GM19324 (cell line): ENCODE data around the gene CWC15.
"Not testable (repeated sequence)": the region's sequence is repeated elsewhere in the genome, so short reads cannot be mapped to it uniquely, and the experiment has no call there.

Experiments used
- ATAC-seq: cut with Tn5 transposase; IDR thresholded peaks from one replicate; pipeline ENCODE4 v1.9.1; 2021; ENCODE audit warnings: mild to moderate bottlenecking, moderate library complexity; ENCODE audit not compliant: unreplicated experiment, low FRiP score

Gene CWC15

DNA sequence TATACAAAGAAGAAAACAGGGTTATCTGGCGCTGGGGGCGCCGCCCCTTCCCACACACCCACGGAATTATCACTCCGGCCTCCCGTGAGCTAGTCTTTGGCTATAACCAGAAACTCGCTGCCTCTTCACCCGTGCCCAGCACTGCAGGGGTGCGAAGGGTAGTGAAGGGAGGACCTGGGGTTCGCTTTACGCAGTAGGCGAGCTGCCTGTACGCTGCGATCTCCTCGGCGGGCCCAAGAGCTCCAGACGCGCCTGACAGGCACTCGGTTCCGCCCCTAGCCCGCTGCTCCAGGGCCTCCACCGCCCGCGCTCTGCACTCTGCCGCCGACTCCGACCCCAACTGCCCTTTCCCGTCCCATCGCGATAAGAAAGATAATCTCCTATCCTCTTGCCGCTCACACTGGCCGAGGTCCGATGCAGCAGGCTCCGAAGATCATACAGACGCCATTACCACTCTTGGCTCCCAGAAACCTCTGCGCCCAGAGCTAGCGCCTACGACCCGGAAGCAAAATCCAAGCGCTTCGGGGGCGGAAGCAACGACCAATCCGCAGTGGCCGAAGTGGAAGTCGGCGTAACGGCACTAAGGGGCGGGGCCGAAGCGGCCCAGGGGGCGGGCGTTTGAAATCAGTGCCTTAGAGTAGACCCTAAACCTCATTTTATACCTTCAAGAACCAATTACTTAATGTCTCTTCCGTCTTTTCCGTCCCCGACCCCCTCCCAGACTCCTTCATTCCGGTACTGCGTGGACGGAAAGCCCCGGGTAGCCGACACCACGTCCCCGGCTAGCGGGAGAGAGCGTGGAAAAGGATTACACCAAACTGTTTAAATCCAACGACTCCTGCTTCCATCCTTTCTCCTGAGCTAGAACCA, at the start of gene CWC15, which contains the start of gene KDM4D:
Gene CWC15, minus strand, starts transcription at position 458 of the 870 bp plus-strand sequence. CDS start 1,371 bp downstream, outside the sequence.
Gene KDM4D, plus strand, starts transcription at position 611 of the 870 bp plus-strand sequence. CDS start 23,664 bp downstream, outside the sequence.
- peak; percentile 100 for ATAC-seq

DNA sequence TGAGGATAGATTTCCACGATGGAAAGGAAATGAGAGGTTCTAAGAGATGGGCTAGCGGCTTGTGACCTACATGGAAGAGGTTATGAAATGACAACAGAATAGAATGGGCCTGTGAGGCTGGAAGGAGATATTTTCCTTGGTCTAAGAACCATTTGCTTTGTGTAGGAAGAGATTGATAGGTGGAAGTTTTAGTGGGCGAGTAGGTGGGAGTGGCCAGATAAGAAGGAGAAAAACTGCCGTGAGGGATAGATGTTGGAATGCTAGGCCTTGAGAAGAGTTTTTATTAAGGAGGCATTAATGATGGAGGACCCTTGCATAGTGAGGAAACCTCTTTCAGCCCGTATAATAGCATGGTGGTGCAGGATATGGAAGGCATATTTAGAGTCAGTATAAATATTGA, 48.1 kb upstream of the CWC15 start:
- not testable (repeated sequence) for ATAC-seq

DNA sequence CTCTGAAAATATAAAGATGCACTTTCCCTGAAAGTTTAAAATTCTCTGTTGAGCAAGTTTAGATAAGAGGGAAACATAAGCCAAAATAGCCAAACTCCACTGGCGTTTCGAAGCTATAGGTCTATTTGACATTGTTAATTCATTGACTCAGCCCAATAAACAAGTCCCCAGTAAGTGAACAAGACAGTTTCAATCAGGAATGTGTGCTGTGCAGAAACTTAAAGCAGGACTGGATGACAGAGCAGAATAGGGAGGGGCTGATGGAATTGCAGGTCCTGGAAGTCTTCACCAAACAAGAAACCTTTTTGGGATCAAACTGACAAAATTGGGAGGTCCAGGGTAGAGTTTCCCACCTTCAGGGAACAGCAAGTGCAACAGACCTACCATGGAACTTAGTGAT, 42.8 kb upstream of the CWC15 start:
- ATAC-seq: no peak

DNA sequence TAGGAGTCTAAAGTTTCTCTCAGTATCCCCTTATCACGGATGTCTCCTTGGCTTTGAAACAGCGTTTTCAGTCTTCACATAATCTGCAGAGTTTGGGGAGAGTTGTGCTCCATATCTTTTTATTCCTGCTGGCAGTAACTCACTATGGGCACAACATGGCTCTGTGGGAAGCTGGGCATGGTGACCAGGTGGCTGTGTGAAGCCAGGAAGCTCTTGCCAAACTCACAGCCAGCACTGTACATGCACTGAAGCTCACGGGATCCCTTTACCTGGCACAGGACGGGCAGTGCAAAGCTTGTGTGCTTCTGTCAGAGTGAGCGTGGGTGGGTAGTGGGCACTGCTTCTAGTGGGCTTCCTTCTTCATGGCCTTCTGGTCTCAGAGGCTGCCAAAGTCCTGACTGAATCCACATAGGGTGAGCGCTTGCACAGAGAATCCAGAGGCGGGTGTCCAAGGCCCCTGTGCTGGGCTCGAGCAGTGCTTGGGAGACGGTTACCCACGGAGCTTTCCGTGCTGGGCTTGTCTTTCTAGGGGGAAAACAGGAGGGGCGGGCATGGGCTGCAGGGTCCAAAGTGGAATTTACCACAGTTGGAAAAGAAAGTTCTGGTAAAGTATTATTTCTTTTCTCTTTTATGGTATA, 40.9 kb upstream of the CWC15 start:
- no peak for ATAC-seq

DNA sequence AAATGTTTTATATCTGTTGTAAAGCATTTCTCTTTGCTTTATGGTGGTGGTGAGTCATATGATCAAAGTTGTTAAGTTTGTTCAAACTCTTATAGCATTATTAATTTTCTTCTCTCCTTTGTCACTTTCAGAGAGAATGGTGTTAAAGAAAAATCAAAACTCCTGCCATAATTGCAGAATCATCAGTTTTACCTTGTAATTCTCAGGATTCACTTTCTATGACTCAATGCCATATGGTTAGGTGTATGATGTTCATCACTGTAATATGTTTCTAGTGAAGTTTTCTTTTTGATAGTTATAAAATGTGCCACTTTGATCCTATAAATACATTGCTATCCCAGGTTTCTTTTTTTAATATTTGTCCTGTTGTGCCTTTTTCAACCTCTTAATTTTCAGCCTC, 38.0 kb upstream of the CWC15 start:
- ATAC-seq: no peak

DNA sequence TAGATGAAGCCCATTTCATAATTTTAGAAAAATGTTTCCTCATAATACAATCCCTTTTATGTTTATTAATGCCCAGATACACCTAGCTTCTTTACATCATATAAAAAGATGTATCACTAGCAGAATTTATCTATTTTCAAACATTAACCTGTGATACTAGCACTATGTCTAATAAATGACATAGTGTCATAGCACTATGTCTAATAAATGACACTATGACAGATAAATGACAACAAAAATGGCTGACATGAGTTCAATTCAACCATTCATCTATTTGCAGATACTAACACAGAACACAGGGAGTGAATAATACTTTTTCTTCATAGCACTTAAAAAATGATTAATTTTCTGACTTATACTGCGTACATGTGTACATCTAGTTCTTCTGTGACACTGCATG, 32.3 kb upstream of the CWC15 start:
- no peak for ATAC-seq

DNA sequence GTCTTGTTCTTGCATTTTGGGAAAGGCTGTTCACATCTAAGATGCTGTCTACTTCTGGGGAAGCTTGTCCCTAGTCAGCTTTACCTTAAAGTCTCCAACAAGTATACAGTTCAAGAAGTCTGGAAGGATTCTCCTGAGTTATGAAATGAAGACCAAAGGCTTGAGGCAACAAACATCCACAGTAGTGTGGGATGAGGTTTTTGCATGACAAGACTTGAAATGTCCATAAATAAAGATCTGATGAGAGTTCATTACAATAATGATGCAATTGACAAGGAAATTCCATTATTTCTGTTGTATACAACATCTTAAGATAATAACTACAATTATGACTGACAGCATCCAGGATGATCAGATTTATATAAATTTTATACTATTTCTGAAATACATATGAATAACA, 30.4 kb upstream of the CWC15 start:
- no peak for ATAC-seq

DNA sequence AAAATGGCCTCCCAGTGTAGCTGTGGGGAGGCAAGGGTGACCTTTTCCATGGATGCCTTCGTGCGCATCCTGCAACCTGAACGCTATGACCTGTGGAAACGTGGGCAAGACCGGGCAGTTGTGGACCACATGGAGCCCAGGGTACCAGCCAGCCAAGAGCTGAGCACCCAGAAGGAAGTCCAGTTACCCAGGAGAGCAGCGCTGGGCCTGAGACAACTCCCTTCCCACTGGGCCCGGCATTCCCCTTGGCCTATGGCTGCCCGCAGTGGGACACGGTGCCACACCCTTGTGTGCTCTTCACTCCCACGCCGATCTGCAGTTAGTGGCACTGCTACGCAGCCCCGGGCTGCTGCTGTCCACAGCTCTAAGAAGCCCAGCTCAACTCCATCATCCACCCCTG, 24.9 kb upstream of the CWC15 start:
- no peak for ATAC-seq

DNA sequence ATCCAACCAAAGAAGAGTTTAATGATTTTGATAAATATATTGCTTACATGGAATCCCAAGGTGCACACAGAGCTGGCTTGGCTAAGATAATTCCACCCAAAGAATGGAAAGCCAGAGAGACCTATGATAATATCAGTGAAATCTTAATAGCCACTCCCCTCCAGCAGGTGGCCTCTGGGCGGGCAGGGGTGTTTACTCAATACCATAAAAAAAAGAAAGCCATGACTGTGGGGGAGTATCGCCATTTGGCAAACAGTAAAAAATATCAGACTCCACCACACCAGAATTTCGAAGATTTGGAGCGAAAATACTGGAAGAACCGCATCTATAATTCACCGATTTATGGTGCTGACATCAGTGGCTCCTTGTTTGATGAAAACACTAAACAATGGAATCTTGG, 24.1 kb upstream of the CWC15 start:
- ATAC-seq: no peak

DNA sequence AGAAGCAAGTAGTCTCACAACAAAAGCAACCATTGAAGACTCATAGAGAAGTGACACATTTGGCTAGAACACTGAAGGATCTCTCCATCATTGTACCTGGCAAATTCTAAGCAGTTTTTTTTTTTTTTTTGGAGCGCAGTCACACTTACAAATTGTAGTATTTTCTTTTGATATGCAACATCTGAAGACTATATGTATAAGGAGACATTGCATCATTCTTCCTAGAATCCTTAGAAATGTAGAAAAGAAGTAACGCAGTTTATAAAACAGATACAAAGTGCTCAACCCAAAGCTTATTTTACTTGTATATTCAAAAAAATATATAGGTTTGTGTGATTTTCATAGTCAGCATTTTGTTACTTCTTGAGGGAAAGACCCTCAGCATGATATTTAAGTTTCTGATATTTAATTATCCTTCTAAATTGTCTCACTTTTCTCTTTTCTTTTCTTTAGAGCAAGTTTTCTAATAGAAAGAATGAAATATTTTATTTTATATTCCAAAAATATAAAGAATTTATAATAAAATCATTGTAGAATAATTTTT, 20.1 kb upstream of the CWC15 start:
- ATAC-seq: no peak

DNA sequence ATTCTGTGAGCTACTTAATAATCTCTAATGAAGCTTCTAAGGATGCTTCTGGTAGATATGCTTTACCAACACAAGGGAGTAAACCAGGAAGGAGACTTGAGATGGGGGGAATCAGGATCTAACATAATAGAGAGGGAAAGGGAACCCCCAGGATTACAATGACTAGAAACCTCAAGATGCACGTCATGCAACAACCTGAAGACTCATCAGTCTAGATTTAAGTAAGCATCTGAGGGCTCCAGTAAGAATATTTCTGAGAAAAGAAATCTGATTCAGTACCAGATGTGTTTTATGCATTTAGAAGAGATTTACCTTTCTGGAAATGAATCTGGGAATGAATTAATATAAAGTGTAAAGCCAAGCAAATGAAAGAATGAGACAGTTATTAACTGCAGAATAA, 15.4 kb upstream of the CWC15 start:
- ATAC-seq: no peak

DNA sequence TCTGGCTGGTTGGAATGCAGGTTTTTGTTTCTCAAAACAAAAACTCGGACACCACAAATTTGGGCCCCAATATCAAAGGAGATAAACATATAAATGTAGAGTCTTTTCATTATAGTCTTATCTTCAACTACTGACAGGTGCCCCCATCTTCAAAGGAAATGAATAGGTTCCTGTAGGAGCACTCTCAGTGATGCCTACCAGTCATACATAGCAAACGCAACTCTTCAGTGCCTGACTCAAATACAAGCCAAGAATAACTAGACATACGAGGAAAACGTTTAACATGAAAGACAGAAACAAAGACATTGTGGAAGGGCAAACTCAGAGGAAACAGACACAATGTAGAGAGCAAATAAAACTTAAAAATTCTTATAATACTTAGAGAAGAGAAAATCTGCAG, 14.0 kb upstream of the CWC15 start:
- ATAC-seq: no peak

DNA sequence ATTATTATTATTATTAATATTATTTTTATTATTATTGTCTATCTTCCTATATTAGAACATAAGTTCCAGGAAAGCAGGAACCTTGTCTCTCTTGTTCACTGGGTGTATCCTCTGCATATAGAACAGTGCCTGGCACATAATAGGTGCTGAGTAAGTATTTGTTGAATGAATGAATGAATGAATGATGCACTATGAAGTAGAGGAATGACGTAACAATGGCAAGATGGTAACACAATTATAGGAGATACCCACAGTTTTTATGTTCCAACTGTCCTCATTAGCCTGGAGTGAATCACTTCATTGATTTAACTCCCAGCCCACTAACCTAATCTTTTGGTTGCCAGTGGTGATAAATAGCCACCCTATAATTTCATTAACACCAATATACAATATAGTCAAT, 2.2 kb upstream of the CWC15 start:
- no peak for ATAC-seq

DNA sequence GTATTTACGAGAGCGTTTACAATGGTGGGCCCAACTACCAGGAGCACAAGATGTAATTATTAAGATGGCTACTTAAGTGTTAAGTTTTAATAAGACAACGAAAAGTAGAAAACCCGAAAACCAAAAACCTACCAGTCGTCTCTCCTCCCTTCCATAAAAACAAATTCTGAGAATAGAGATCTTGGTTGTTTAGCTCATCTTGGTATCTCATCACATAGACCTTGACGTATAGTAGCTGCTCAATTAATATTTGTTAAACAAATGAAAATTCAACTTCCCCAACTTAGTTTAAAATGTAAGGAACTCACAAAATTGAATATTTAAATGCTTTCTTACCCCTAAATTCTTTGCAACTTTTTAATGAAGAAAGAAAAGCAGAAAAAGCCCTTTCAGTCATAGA, 822 bp upstream of the CWC15 start:
- no peak for ATAC-seq

DNA sequence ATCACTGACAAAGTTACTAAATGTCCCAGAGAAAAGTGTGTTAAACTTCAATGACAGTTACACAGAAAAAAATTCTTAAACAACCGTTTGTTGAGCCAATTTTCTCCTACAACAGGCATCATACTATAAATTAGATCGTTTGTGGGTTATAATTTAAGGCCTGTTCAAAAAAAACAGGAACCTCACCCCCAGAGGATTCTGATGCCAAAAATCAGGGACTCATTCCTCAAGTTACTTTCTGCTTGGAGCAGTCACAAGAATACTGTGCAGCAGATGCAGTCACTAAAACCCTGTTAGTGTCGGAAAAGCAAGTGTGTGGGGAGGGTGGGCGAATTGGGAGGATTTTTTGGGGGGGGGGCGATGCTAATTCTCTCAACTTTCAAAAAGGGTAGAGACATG, 657 bp downstream of the CWC15 start:
- no peak for ATAC-seq

DNA sequence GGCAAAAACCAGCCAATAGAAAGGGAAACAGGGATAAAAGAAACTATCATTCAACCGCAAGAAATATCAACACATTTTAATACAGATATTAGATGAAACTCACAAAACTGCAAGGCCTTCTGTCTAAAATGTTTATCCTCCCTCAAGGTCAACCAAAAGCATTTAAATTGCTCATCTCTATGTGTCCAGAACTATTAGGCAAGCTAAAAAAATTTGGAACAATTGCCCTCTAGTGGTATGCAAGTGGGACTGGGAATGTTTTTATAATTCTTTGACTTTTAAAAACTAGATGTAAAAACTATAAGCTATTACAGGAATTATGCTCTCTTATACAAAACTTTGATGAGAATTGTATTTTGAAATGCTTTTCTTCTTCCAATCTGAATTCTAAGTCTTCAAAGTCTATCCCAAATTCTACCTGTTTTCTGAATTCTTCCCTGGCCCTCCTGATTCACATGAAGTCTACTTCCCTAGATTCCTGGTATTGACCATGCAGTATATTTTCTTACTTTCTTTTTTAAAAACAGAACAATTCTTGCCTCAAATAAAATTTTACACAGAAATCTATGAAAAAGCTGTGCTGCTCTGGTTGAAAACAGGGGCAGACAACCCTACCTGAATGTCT, 4.9 kb downstream of the CWC15 start:
- ATAC-seq: no peak

DNA sequence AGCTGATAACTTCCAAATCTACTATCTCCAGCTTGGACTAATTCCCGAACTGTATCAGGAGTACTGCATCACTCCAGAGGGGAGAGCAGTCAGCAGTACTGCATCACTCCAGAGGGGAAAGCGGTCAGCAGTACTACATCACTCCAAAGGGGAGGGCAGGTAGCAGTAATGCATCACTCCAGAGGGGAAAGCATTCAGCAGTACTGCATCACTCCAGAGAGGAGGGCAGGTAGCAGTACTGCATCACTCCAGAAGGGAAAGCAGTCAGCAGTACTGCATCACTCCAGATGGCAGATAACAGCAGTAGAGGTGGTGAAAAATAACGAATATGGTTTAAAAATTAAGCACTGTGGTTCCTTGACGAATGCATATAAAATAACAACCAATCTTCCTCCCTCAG, 8.4 kb downstream of the CWC15 start:
- ATAC-seq: no peak

DNA sequence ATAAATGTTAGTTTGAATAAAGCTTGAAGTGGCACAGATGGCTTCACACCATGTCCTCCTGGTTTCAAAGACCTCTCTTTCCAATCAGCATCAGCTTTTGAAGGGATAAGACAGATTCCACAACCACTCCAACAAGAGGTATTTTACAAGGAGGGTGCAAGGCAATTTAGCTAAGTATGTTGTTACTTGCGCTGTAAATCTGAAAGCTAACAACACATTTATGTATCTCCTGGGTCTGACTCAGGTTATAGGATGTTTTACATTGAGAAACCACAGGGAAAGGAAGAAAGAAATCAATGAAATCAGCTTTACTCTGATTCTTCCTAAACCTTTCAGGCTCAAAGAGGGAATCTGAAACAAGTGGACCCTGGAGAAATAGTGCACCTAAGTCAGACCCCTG, 12.1 kb downstream of the CWC15 start:
- ATAC-seq: no peak

DNA sequence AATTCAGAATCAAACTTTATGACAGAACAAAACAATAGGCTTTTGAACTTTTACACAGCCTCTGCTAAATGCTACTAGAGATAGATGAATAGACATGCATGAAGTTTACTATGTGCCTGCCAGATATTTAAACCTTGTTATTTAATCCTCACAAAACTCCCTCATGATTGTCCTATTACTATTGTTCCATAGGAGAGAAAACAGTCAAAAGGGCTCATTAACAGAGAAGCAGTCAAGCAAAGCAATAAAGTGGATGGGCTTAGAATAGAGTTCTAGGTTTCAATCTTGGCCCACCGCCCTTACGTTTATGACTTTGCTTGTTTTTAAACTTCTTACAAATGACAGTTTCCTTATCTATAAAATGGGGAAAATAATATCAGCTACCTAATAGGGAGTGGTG, 12.9 kb downstream of the CWC15 start:
- ATAC-seq: no peak

DNA sequence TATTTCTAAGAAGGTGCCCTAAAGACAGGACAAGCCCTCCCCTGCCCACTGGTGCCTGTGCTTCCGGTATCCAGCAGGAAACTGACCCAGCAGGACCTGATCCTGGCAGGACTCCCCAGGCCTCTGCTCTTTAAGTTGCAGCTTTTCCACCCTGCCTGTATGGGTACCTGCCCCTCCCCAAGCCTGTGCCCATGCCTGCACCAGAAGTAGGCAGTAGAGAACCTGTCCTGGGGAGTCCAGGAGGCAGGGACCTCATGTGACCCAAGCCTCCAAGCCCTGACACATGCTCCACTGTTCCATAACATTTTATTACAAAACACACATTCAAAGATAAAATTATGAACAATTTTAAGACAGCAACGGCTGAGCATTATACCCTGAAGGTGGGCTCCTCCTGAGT, 14.2 kb downstream of the CWC15 start:
- no peak for ATAC-seq

DNA sequence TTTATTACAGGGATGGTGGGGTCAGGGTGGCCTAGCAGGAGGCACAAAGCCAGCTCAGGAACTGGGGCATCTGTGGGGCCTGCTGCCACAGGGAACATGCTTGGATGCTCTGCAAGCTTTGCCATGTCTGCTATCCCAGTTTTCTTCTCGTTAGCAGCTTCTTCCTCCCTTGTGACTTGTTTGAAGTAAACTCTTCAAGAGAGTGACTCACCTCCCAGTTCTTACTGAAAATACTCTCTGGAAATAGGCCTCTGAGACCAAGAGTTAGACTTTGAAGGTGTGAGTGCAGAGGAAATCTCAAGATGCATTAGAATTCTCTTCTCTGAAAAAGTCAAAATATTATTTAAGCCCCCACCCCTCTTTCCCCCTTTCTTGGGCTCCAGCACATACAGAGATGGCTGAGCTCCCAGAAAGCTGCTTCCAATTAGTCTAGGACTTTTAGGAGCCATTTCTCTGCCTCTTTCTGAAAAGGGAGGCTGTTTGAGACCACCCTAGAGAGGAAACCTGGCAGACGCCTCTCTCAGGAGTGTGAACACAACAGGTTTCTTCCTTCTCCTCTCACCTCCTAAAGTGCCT, 15.1 kb downstream of the CWC15 start:
- no peak for ATAC-seq
